ENCODE measurements around the gene TNIK.
"Not testable (repeated sequence)": the region's sequence is repeated elsewhere in the genome, so short reads cannot be mapped to it uniquely, and the experiment has no call there.

TNIK gene

DNA sequence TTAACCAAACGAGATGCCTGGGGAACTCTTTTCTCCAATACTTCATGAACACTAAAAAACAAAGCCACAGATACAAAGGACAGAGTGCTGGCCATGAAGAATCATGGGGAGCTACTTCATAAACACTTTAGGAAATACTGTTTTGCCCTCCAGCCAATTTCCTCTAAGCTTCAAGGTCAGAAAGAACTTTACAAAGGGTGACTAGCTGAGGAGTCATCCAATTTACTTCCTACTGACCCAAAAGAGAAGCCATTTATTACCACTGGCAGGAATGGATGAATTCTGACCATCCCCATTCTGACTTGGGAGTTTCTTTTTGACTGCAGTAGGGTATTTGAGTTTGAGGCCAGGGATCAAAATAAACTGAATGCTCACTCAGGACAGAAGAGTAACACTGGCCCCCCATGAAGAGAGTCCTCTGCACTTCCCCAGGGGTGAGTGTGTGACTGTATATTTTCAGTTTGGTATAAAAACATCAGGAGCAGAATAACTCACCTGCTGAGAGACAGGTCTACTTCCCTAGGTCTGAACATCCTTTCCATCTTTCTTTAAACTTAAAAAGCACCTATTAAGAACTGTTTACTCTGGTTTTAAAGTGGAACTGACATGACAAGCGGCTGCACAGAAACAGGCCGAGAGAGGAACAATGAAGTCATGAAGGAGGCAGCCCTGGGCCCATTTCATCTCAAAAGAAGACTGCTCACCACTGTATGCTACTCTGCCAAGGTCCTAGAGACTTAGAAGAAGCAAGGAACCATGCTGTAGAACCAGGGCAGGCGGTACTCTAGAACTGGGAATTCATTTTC is 203.6 kb downstream of the TNIK start:
- no peaks in the 10 kb centered on the region for H3K9me3 ChIP-seq (ENCODE audit: control insufficient read depth, low read length)

DNA sequence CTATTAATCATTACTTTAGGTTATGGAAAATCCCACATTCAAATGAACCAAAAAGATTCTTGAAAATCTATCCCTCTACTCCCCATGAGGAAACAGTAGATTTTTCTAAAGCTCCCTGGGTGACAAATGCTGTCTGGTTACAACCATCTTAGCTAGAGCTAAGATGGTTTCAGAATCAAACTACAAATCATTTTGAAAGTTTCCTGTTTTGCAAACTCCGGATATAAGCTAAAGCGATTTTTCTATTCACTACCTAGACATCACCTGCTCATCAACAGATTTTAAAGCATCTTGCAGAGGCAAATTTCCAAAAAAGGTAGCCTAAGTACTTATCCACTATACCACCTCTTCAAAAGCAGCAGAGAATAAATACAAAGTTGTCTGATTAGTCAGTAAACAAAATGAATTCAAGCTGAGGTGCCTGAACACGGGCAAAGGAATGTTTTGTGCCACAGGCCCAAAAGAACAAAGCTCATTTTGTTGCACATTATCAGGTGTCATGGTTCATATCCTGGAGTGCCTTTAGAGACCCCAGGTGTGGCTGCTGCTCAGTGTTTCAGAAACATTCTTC is 204.9 kb downstream of the TNIK start:
- no peaks in the 10 kb centered on the region for H3K27me3 ChIP-seq (ENCODE audit: control insufficient read depth, insufficient read depth, low read length)
- no peak overlapping the region for H3K9ac ChIP-seq (ENCODE audit: low read length)
- no peaks in the 10 kb centered on the region for H3K36me3 ChIP-seq (ENCODE audit: control insufficient read depth, insufficient read depth, low read length)
- no peaks in the 10 kb centered on the region for H3K9me3 ChIP-seq (ENCODE audit: control insufficient read depth, low read length)
- H3K4me1 ChIP-seq (ENCODE audit: control insufficient read depth, insufficient read depth, low read length), result peaks cover 3% of the 10 kb centered on the region
- H3K4me3 ChIP-seq (ENCODE audit: low read length), result no peak overlapping the region

More for the DNA sequence above, 203.6 kb downstream of the TNIK start:
- no peak overlapping the region for H3K4me3 ChIP-seq (ENCODE audit: low read length)
- H3K9ac ChIP-seq (ENCODE audit: low read length), result no peak overlapping the region
- H3K36me3 ChIP-seq (ENCODE audit: control insufficient read depth, insufficient read depth, low read length), result no peaks in the 10 kb centered on the region
- H3K27me3 ChIP-seq (ENCODE audit: control insufficient read depth, insufficient read depth, low read length), result no peaks in the 10 kb centered on the region
- H3K4me1 ChIP-seq (ENCODE audit: control insufficient read depth, insufficient read depth, low read length), result peaks cover 3% of the 10 kb centered on the region

DNA sequence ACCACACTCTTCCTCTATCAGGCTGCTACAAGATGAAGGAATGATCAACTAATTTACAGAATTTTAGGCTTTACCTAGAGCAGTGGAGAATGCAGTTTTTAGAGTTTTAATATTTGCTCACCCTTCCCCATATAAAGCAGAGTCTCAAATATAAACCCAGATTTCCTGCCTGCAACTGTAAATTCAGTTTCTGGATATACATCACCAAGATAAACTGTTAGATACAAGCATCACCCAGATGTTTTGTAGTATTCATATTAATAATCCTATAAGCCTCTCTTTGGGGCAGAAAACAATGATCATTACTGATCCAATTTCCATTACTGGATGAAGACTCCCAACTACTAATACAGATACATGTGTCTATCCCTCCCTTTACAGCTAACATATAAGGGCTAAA is 205.9 kb downstream of the TNIK start:
- H3K36me3 ChIP-seq (ENCODE audit: control insufficient read depth, insufficient read depth, low read length), result no peaks in the 10 kb centered on the region
- peaks cover 3% of the 10 kb centered on the region for H3K4me1 ChIP-seq (ENCODE audit: control insufficient read depth, insufficient read depth, low read length)
- H3K9me3 ChIP-seq (ENCODE audit: control insufficient read depth, low read length), result no peaks in the 10 kb centered on the region
- no peak overlapping the region for H3K9ac ChIP-seq (ENCODE audit: low read length)
- no peak overlapping the region for H3K4me3 ChIP-seq (ENCODE audit: low read length)
- no peaks in the 10 kb centered on the region for H3K27me3 ChIP-seq (ENCODE audit: control insufficient read depth, insufficient read depth, low read length)

DNA sequence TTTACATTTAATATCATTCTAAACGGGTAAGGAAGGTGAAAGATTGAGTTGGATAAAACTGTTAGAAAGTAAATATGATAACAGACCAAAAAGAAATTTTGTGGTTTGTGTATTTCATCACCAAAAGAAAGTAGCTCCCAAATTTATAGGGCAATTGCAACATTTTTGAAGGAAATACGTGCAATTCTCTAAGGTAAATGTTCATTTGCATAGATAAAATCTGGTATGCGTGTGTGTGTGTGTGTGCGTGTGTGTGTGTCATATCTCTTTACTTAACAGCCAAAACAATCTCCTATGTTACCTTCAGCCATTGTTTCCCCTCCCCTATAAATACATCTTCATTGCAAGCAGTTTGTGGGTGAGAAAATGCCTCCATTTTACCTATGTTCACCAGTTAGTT is 208.4 kb downstream of the TNIK start:
- no peaks in the 10 kb centered on the region for H3K27me3 ChIP-seq (ENCODE audit: control insufficient read depth, insufficient read depth, low read length)
- no peak overlapping the region for H3K4me3 ChIP-seq (ENCODE audit: low read length)
- no peaks in the 10 kb centered on the region for H3K36me3 ChIP-seq (ENCODE audit: control insufficient read depth, insufficient read depth, low read length)
- H3K4me1 ChIP-seq (ENCODE audit: control insufficient read depth, insufficient read depth, low read length), result no peaks in the 10 kb centered on the region
- no peak overlapping the region for H3K9ac ChIP-seq (ENCODE audit: low read length)
- H3K9me3 ChIP-seq (ENCODE audit: control insufficient read depth, low read length), result no peaks in the 10 kb centered on the region

- Histone ChIP-seq H3K27me3 (ENCODE audit: control insufficient read depth, insufficient read depth, low read length) (no peaks in the 10 kb centered on the region), H3K4me3 (ENCODE audit: low read length) (no peak overlapping the region), H3K36me3 (ENCODE audit: control insufficient read depth, insufficient read depth, low read length) (no peaks in the 10 kb centered on the region), H3K9ac (ENCODE audit: low read length) (no peak overlapping the region), H3K4me1 (ENCODE audit: control insufficient read depth, insufficient read depth, low read length) (no peaks in the 10 kb centered on the region), H3K9me3 (ENCODE audit: control insufficient read depth, low read length) (no peaks in the 10 kb centered on the region)
Observed at GRCh38 chr3:171250444-171250843, 209.8 kb downstream of the TNIK start.

GRCh38 chr3:171249245-171249644 is 211.0 kb downstream of the TNIK start:
- H3K27me3 ChIP-seq (ENCODE audit: control insufficient read depth, insufficient read depth, low read length), result no peaks in the 10 kb centered on the region
- no peaks in the 10 kb centered on the region for H3K9me3 ChIP-seq (ENCODE audit: control insufficient read depth, low read length)
- no peaks in the 10 kb centered on the region for H3K4me1 ChIP-seq (ENCODE audit: control insufficient read depth, insufficient read depth, low read length)
- H3K9ac ChIP-seq (ENCODE audit: low read length), result no peak overlapping the region
- no peak overlapping the region for H3K4me3 ChIP-seq (ENCODE audit: low read length)
- no peaks in the 10 kb centered on the region for H3K36me3 ChIP-seq (ENCODE audit: control insufficient read depth, insufficient read depth, low read length)

DNA sequence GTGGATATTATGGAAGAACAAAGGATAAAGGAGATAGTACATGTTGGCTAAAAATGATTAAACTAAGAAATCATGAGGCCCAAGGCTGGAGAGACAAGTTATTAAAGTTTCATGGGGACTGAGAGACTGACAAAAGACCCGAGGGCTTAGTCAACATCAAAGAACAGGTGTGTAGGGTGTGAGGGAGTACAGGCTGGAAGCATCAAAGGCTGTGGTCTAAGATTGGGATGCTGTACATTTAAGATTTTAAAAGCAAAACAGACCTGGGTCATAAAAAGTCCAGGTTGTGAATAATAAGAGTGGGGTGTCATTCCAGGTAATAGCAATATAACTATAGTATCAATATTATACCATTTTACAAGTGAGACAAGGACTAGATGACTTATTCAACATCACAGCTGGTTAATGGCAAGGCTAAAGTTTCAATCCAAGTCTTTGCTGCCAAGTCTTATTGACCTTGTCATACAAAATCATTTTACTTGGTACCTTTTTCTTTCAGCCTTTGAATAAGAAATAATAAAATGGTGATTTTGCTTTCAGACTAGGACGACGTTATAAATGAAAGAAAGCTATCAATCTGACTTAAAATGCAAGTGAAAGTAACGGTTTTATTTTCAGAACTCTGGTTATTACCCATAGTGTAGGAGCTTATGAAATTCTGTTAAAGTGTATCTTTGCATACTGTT is 211.6 kb downstream of the TNIK start:
- Histone ChIP-seq H3K9me3 (ENCODE audit: control insufficient read depth, low read length) (no peaks in the 10 kb centered on the region), H3K4me3 (ENCODE audit: low read length) (no peak overlapping the region), H3K27me3 (ENCODE audit: control insufficient read depth, insufficient read depth, low read length) (no peaks in the 10 kb centered on the region), H3K9ac (ENCODE audit: low read length) (no peak overlapping the region), H3K36me3 (ENCODE audit: control insufficient read depth, insufficient read depth, low read length) (no peaks in the 10 kb centered on the region), H3K4me1 (ENCODE audit: control insufficient read depth, insufficient read depth, low read length) (no peaks in the 10 kb centered on the region)

DNA sequence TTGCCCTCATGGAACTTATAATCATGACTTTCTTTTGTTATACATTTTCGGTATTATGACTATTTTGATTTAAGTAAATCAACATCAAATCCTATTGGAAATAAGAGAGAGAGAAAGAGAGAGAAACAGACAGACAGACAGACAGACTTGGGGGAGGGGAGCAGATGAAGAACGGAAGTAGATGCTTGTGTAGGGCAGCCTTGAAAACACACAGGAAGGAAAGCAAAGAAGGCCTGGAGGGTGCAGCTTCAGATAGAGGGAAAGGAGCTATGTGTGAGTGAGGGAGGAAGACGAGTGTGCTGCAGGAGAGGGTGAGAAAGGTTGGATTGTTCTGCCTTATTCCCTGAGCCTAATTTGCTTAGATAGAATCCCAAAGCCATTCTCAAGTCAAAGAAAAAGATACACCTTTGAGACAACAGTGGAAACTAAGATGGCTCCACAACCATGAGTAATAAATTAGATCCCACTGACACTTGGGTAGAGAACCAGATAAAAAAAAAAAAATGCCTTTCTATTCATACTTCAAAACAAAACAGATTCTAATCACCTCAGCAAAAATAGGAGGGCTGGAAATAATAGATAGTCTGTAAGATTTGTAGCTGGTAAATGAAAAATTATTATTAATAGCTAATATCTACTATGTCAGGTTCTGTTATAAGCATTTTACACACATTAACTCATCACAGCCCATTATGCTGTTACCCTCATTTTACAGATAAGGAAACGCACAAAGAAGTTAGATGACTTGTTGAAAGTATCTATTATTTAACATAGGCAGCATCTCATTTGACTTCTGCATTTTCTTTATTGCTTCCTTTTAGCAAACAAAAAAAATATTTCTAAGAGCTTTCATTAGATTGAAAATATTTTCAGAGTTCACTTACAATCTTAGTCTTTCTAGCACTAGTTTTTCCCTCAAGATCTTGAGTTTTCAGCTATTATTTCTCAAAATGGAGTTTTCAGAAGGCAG is 214.1 kb downstream of the TNIK start:
- Histone ChIP-seq H3K4me1 (ENCODE audit: control insufficient read depth, insufficient read depth, low read length) (no peaks in the 10 kb centered on the region), H3K9me3 (ENCODE audit: control insufficient read depth, low read length) (no peaks in the 10 kb centered on the region), H3K9ac (ENCODE audit: low read length) (no peak overlapping the region)

GRCh38 chr3:171242951-171243350 is 217.3 kb downstream of the TNIK start:
- Histone ChIP-seq H3K27me3 (ENCODE audit: control insufficient read depth, insufficient read depth, low read length) (no peaks in the 10 kb centered on the region), H3K9me3 (ENCODE audit: control insufficient read depth, low read length) (no peaks in the 10 kb centered on the region), H3K36me3 (ENCODE audit: control insufficient read depth, insufficient read depth, low read length) (no peaks in the 10 kb centered on the region), H3K4me3 (ENCODE audit: low read length) (no peak overlapping the region), H3K4me1 (ENCODE audit: control insufficient read depth, insufficient read depth, low read length) (no peaks in the 10 kb centered on the region), H3K9ac (ENCODE audit: low read length) (no peak overlapping the region)

More for the DNA sequence above, 214.1 kb downstream of the TNIK start:
- no peaks in the 10 kb centered on the region for H3K36me3 ChIP-seq (ENCODE audit: control insufficient read depth, insufficient read depth, low read length)
- H3K27me3 ChIP-seq (ENCODE audit: control insufficient read depth, insufficient read depth, low read length), result no peaks in the 10 kb centered on the region
- no peak overlapping the region for H3K4me3 ChIP-seq (ENCODE audit: low read length)

GRCh38 chr3:171242170-171242569 is 218.0 kb downstream of the TNIK start:
- H3K4me1 ChIP-seq (ENCODE audit: control insufficient read depth, insufficient read depth, low read length), result no peaks in the 10 kb centered on the region
- H3K36me3 ChIP-seq (ENCODE audit: control insufficient read depth, insufficient read depth, low read length), result no peaks in the 10 kb centered on the region
- H3K9ac ChIP-seq (ENCODE audit: low read length), result no peak overlapping the region
- H3K9me3 ChIP-seq (ENCODE audit: control insufficient read depth, low read length), result no peaks in the 10 kb centered on the region
- no peak overlapping the region for H3K4me3 ChIP-seq (ENCODE audit: low read length)
- no peaks in the 10 kb centered on the region for H3K27me3 ChIP-seq (ENCODE audit: control insufficient read depth, insufficient read depth, low read length)

DNA sequence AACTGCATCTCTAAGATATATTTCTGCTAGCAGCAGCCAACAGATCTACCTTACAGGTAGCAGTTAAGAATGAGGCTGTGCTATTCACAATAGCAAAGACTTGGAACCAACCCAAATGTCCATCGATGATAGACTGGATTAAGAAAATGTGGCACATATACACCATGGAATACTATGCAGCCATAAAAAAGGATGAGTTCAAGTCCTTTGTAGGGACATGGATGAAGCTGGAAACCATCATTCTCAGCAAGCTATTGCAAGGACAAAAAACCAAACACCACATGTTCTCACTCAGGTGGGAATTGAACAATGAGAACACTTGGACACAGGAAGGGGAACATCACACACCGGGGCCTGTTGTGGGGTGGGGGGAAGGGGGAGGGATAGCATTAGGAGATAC is 218.6 kb downstream of the TNIK start:
- not testable (repeated sequence) for H3K4me1 ChIP-seq (ENCODE audit: control insufficient read depth, insufficient read depth, low read length); H3K9ac ChIP-seq (ENCODE audit: low read length); H3K27me3 ChIP-seq (ENCODE audit: control insufficient read depth, insufficient read depth, low read length)

More for the DNA sequence above, 218.6 kb downstream of the TNIK start:
- H3K36me3 ChIP-seq (ENCODE audit: control insufficient read depth, insufficient read depth, low read length); H3K9me3 ChIP-seq (ENCODE audit: control insufficient read depth, low read length); H3K4me3 ChIP-seq (ENCODE audit: low read length): not testable (repeated sequence)

All from mucosa of stomach (tissue), 1 donor.